OCI-LY1 (cell line): Measurements from ENCODE around the gene KCNJ16.

ENCODE experiments used
- H2AFZ ChIP-seq: fragments of 200-600 bp; sonication (generic), shearing (Covaris generic); 2 replicates; pipeline ENCODE4 v1.6.0; 2014; ENCODE audit warnings: antibody characterized with exemption, mild to moderate bottlenecking, low read length
- H3F3A ChIP-seq: fragments of 200-600 bp; sonication (generic), shearing (Covaris generic); 2 replicates; pipeline ENCODE4 v1.6.0; 2014; ENCODE audit warnings: mild to moderate bottlenecking, antibody characterized with exemption, low read length, moderate library complexity; ENCODE audit not compliant: insufficient read depth
- H3K27ac ChIP-seq: fragments of 200-600 bp; sonication (generic); 2 replicates; pipeline ENCODE4 v1.5.1; 2014; ENCODE audit warnings: low read length, mixed run types, mild to moderate bottlenecking, low read depth; ENCODE audit not compliant: poor library complexity, severe bottlenecking
- H3K27me3 ChIP-seq: fragments of 200-600 bp; sonication (generic); 2 replicates; pipeline ENCODE4 v1.6.0; 2014; ENCODE audit warnings: antibody characterized with exemption, mild to moderate bottlenecking, low read length, moderate library complexity; ENCODE audit not compliant: insufficient read depth
- H3K36me3 ChIP-seq: fragments of 200-600 bp; sonication (generic); 2 replicates; pipeline ENCODE4 v1.6.1; 2014; ENCODE audit warnings: mild to moderate bottlenecking, antibody characterized with exemption, low read length, moderate library complexity, mixed read lengths; ENCODE audit not compliant: insufficient read depth
- H3K4me1 ChIP-seq: fragments of 200-600 bp; sonication (generic); 2 replicates; pipeline ENCODE4 v1.5.1; 2014; ENCODE audit warnings: mild to moderate bottlenecking, low read length, moderate library complexity; ENCODE audit not compliant: insufficient read depth, severe bottlenecking
- H3K4me2 ChIP-seq: fragments of 200-600 bp; sonication (generic), shearing (Covaris generic); 2 replicates; pipeline ENCODE4 v1.6.1; 2014; ENCODE audit warnings: low read length
- H3K4me3 ChIP-seq: fragments of 200-600 bp; sonication (generic); 2 replicates; pipeline ENCODE4 v1.5.1; 2014; ENCODE audit warnings: low read length, low read depth, mild to moderate bottlenecking, mixed read lengths; ENCODE audit not compliant: poor library complexity, severe bottlenecking
- H3K79me2 ChIP-seq: fragments of 200-600 bp; shearing (Covaris generic); 2 replicates; pipeline ENCODE4 v1.6.1; 2016; ENCODE audit warnings: mixed run types, low read length, mixed read lengths; ENCODE audit not compliant: insufficient read depth
- H3K9ac ChIP-seq: fragments of 200-600 bp; sonication (generic), shearing (Covaris generic); 2 replicates; pipeline ENCODE4 v1.6.1; 2014; ENCODE audit warnings: mild to moderate bottlenecking, low read length, mixed read lengths
- H3K9me2 ChIP-seq: fragments of 200-600 bp; sonication (generic), shearing (Covaris generic); 2 replicates; pipeline ENCODE4 v1.6.1; 2014; ENCODE audit warnings: low read depth, mild to moderate bottlenecking, low read length, mixed read lengths
- H3K9me3 ChIP-seq: fragments of 200-600 bp; shearing (Covaris generic); 2 replicates; pipeline ENCODE4 v1.6.1; 2014; ENCODE audit warnings: low read length, mixed read lengths
- H4K20me1 ChIP-seq: fragments of 200-600 bp; sonication (generic), shearing (Covaris generic); 2 replicates; pipeline ENCODE4 v1.6.0; 2016; ENCODE audit warnings: mild to moderate bottlenecking, low read length; ENCODE audit not compliant: insufficient read depth
- EZH2 ChIP-seq: fragments of 200-600 bp; sonication (generic), shearing (Covaris generic); IDR thresholded peaks from 2 replicates; pipeline ENCODE4 v1.8.0; 2017; ENCODE audit warnings: borderline replicate concordance, mixed run types, mild to moderate bottlenecking, antibody characterized with exemption, low read length, moderate library complexity, mixed read lengths
- TF ChIP-seq, protein P1 (sequence below): fragments of 200-600 bp; sonication (generic), shearing (Covaris generic); IDR thresholded peaks from 2 replicates; pipeline ENCODE4 v1.5.1; 2017; ENCODE audit warnings: mild to moderate bottlenecking, antibody characterized with exemption, low read length, moderate library complexity, mixed read lengths

Gene KCNJ16

DNA sequence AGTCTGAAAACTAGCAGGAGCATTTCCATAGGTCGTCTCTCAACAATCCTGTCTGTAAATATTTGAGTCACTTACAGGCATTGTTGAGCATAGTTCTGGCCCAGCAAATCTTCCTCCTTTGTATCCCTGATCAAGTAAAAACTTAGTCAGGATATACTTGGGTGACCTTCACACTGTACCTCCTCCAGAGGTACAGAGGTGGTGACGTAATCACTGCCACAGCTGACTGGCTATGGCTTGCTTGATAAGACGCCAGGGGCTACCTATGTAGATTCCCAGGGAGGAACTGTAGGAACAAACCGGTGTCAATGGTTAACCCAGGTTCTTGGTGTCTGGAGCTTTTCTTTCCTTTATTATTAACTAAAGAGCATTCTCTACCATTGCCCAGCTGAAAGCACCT lies at the start of gene KCNJ16:
KCNJ16 (plus strand) TSS at position 270 of the 400 bp plus-strand sequence. CDS start 56,863 bp downstream, outside the sequence.
- TF ChIP-seq EZH2 = no peak
- TF ChIP-seq, protein P1, sequence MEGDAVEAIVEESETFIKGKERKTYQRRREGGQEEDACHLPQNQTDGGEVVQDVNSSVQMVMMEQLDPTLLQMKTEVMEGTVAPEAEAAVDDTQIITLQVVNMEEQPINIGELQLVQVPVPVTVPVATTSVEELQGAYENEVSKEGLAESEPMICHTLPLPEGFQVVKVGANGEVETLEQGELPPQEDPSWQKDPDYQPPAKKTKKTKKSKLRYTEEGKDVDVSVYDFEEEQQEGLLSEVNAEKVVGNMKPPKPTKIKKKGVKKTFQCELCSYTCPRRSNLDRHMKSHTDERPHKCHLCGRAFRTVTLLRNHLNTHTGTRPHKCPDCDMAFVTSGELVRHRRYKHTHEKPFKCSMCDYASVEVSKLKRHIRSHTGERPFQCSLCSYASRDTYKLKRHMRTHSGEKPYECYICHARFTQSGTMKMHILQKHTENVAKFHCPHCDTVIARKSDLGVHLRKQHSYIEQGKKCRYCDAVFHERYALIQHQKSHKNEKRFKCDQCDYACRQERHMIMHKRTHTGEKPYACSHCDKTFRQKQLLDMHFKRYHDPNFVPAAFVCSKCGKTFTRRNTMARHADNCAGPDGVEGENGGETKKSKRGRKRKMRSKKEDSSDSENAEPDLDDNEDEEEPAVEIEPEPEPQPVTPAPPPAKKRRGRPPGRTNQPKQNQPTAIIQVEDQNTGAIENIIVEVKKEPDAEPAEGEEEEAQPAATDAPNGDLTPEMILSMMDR = no peak

DNA sequence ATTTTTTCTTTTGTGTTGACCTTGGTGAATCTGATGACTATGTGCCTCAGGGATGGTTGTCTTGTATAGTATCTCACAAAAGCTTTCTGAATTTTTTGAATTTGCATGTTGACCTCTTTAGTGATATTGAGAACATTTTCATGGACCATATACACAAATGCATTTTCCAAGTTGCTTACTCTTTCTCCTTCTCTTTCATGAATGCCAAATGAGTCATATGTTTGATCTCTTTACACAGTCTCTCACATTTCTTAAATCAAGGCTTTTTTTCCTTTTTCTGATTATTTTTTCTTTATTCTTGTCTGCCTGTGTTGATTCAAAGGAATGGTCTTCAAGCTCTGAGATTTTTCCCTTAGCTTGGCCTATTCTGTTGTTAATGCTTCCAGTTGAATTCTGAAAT lies 46.6 kb upstream of the KCNJ16 start:
- Histone ChIP-seq H3K4me3 (no peak overlapping the region), H4K20me1 (no peaks in the 10 kb centered on the region), H3K36me3 (no peaks in the 10 kb centered on the region), H3K9ac (no peak overlapping the region), H3K9me3 (peaks cover 3% of the 10 kb centered on the region; the same call in 1 of the 2 replicates), H3K4me1 (no peaks in the 10 kb centered on the region), H2AFZ (no peak overlapping the region), H3K4me2 (no peak overlapping the region), H3K9me2 (no peaks in the 10 kb centered on the region), H3K27me3 (no peaks in the 10 kb centered on the region), H3K79me2 (no peaks in the 10 kb centered on the region), H3F3A (no peaks in the 10 kb centered on the region), H3K27ac (no peak overlapping the region)
- TF ChIP-seq, protein P1 = no peak
- no peak for TF ChIP-seq EZH2

More for the DNA sequence above, at the start of gene KCNJ16:
- Histone ChIP-seq H2AFZ (no peak within 1 kb of the TSS), H3K79me2 (no peaks in the 10 kb centered on the region), H3K4me2 (no peak within 1 kb of the TSS), H3K9me2 (no peaks in the 10 kb centered on the region), H3K4me3 (no peak within 1 kb of the TSS), H4K20me1 (no peaks in the 10 kb centered on the region), H3F3A (no peaks in the 10 kb centered on the region), H3K4me1 (peaks cover 4% of the 10 kb centered on the region), H3K9me3 (no peaks in the 10 kb centered on the region), H3K27me3 (no peaks in the 10 kb centered on the region), H3K36me3 (no peaks in the 10 kb centered on the region), H3K9ac (no peak within 1 kb of the TSS), H3K27ac (no peak within 1 kb of the TSS)

DNA sequence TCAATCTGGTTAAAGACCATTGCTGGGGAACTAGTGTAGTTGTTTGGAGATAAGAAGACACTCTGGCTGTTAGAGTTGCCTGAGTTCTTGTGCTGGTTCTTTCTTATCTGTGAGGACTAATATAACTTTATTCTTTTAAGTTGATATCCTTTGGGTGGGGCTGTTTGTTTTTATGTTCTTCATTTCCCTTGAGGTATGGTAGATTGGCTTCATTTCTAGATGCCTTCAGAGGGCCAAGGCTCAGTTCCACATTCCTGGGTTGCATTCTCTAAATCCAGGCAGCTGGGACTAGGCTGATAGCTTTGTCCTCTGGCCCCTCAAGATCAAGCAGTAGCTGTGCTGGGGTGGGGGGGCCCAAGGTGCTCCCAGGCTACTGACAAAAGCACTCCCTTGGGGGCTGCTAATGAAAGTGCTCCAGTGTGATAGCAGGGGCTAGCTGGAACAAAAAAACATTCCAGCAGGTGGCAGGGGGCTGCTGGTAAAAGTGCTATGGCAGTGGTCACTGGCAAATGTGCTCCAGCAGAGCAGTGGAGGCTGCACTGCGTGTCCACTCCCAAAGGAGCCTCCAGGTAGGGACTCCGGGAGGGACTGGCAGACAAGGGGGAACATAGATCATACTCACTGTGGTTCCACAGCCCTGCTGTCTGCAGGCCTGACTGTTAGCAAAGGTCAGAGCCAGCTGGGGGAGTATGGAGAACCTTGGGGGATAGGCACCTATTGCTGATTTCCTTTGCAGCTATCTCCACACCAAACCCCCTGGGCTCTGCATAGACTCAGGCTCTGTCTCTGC lies 45.9 kb upstream of the KCNJ16 start:
- peaks cover 3% of the 10 kb centered on the region; the same call in 1 of the 2 replicates for H3K9me3 ChIP-seq
- H3F3A ChIP-seq = no peaks in the 10 kb centered on the region
- no peaks in the 10 kb centered on the region for H3K27me3 ChIP-seq
- no peak overlapping the region for H2AFZ ChIP-seq
- H3K9me2 ChIP-seq = no peaks in the 10 kb centered on the region
- H3K4me2 ChIP-seq = no peak overlapping the region
- no peak overlapping the region for H3K9ac ChIP-seq
- H4K20me1 ChIP-seq = no peaks in the 10 kb centered on the region
- no peak overlapping the region for H3K27ac ChIP-seq
- H3K36me3 ChIP-seq = no peaks in the 10 kb centered on the region
- H3K4me1 ChIP-seq = no peaks in the 10 kb centered on the region
- no peak overlapping the region for H3K4me3 ChIP-seq
- no peak for TF ChIP-seq EZH2
- TF ChIP-seq, protein P1 = no peak
- no peaks in the 10 kb centered on the region for H3K79me2 ChIP-seq
